Fibroblast of lung (primary cell): ENCODE results near the gene INSIG1.

Source experiments
- CTCF ChIP-seq, 2 donors: IDR thresholded peaks in 1 of 2; conservative IDR thresholded peaks in 1 of 2; 1 replicate in 1 of 2; 2 replicates in 1 of 2; pipeline ENCODE4 v1.5.1; 2011 to 2012; ENCODE audit warnings: low read length in 2 of 2, control low read depth in 1 of 2, inconsistent platforms in 1 of 2, low read depth in 1 of 2, mild to moderate bottlenecking in 1 of 2
- EZH2 ChIP-seq: IDR thresholded peaks from 2 replicates; pipeline ENCODE4 v1.5.1; 2012; ENCODE audit warnings: low read length, control low read depth, mild to moderate bottlenecking; ENCODE audit errors: missing control alignments

- TF ChIP-seq CTCF (conservative IDR thresholded peaks at IDR 0.05 in 1 of 2, IDR thresholded peaks at IDR 0.05 in 1 of 2; ENCODE audit: low read depth in 1 of 2, low read length in 2 of 2) (no peak), EZH2 (no peak)
These were observed 41.5 kb upstream of the INSIG1 start for GRCh38 chr7:155256081-155256760.
